WTC11 (cell line): ENCODE data around the gene SPSB2. TPM values are rescaled to one million over a fixed set of nuclear protein-coding genes. Genes with fewer than 3 reads are reported as not detected.

Experiments
- ATAC-seq: fragments of 200-7000 bp; cut with Tn5 transposase; 2 replicates; pipeline ENCODE4 v1.10.0; 2021; ENCODE audit warnings: mild to moderate bottlenecking, moderate library complexity
- CTCF ChIA-PET: fragments of 300-600 bp; sonication (Branson Sonifier 250); formaldehyde crosslinking; loops from one replicate; lab custom pipeline; 2021; ENCODE audit warnings: antibody characterized with exemption; lab: Charles Lee
- POLR2A ChIA-PET: fragments of 350-600 bp; sonication (Branson Sonifier 250); formaldehyde crosslinking; loops from one replicate; lab custom pipeline; 2021; ENCODE audit warnings: antibody characterized with exemption; lab: Charles Lee
- DNase-seq: peaks from one replicate; pipeline ENCODE4 v3.0.0; 2021; ENCODE audit warnings: low spot score
- H3K27ac Mint-ChIP-seq: 2 replicates; pipeline ENCODE4 v1.8.0; 2021; ENCODE audit warnings: mixed read lengths
- H3K27me3 Mint-ChIP-seq: 2 replicates; pipeline ENCODE4 v1.8.0; 2021; ENCODE audit warnings: low read depth, mild to moderate bottlenecking, moderate library complexity, mixed read lengths
- H3K36me3 Mint-ChIP-seq: 2 replicates; pipeline ENCODE4 v1.8.0; 2021; ENCODE audit warnings: mixed read lengths
- H3K4me1 Mint-ChIP-seq: 2 replicates; pipeline ENCODE4 v1.8.0; 2022; ENCODE audit warnings: mixed read lengths
- H3K4me3 Mint-ChIP-seq: 2 replicates; pipeline ENCODE4 v1.8.0; 2021; ENCODE audit warnings: mild to moderate bottlenecking, moderate library complexity, mixed read lengths
- H3K9me3 Mint-ChIP-seq: 2 replicates; pipeline ENCODE4 v1.8.0; 2021; ENCODE audit warnings: mixed read lengths
- AFF4 ChIP-seq: sonication (generic); formaldehyde crosslinking; IDR thresholded peaks from 2 replicates; pipeline ENCODE4 v1.8.1; 2023; ENCODE audit warnings: mild to moderate bottlenecking, missing genetic modification reagents, borderline replicate concordance
- AR ChIP-seq: fragments of 250-450 bp; sonication (Bioruptor Pico); IDR thresholded peaks from 2 replicates; pipeline ENCODE4 v1.9.0; 2021; ENCODE audit warnings: mild to moderate bottlenecking
- E2F5 ChIP-seq: sonication (generic); formaldehyde crosslinking; IDR thresholded peaks from 2 replicates; pipeline ENCODE4 v1.8.1; 2022; ENCODE audit warnings: mild to moderate bottlenecking, moderate library complexity, missing genetic modification reagents
- ELF4 ChIP-seq: sonication (generic); formaldehyde crosslinking; IDR thresholded peaks from 2 replicates; pipeline ENCODE4 v1.8.1; 2022; ENCODE audit warnings: low read depth, mild to moderate bottlenecking, moderate library complexity, missing genetic modification reagents
- ERG ChIP-seq: fragments of 250-450 bp; sonication (Bioruptor Pico); IDR thresholded peaks from 2 replicates; pipeline ENCODE4 v1.8.0; 2021; ENCODE audit warnings: mild to moderate bottlenecking
- FOXJ3 ChIP-seq: sonication (generic); formaldehyde crosslinking; IDR thresholded peaks from 2 replicates; pipeline ENCODE4 v1.9.0; 2021; ENCODE audit warnings: missing genetic modification reagents, mild to moderate bottlenecking, borderline replicate concordance
- FOXK1 ChIP-seq: sonication (generic); formaldehyde crosslinking; IDR thresholded peaks from 2 replicates; pipeline ENCODE4 v1.8.0; 2022; ENCODE audit warnings: mild to moderate bottlenecking, moderate library complexity, missing genetic modification reagents
- FOXP4 ChIP-seq: sonication (generic); formaldehyde crosslinking; IDR thresholded peaks from 2 replicates; pipeline ENCODE4 v1.8.0; 2022; ENCODE audit warnings: mild to moderate bottlenecking, missing genetic modification reagents
- GTF2I ChIP-seq: fragments of 250-450 bp; sonication (Bioruptor Pico); conservative IDR thresholded peaks from 2 replicates; pipeline ENCODE4 v1.4.0; 2021; ENCODE audit warnings: mild to moderate bottlenecking
- HMGA2 ChIP-seq: fragments of 250-450 bp; sonication (Bioruptor Pico); IDR thresholded peaks from 2 replicates; pipeline ENCODE4 v1.4.0; 2021; ENCODE audit warnings: mild to moderate bottlenecking, moderate library complexity
- MYBL2 ChIP-seq: sonication (generic); formaldehyde crosslinking; IDR thresholded peaks from 2 replicates; pipeline ENCODE4 v1.8.1; 2023; ENCODE audit warnings: mild to moderate bottlenecking, moderate library complexity, missing genetic modification reagents
- OVOL2 ChIP-seq: fragments of 250-450 bp; sonication (Bioruptor Pico); IDR thresholded peaks from 2 replicates; pipeline ENCODE4 v1.9.0; 2021; ENCODE audit warnings: mild to moderate bottlenecking, borderline replicate concordance
- RELA ChIP-seq: sonication (generic); formaldehyde crosslinking; IDR thresholded peaks from 2 replicates; pipeline ENCODE4 v1.8.1; 2022; ENCODE audit warnings: missing genetic modification reagents, mild to moderate bottlenecking, borderline replicate concordance
- RORB ChIP-seq: fragments of 250-450 bp; sonication (Bioruptor Pico); IDR thresholded peaks from 2 replicates; pipeline ENCODE4 v1.9.0; 2021; ENCODE audit warnings: mild to moderate bottlenecking
- ZBTB43 ChIP-seq: sonication (generic); formaldehyde crosslinking; IDR thresholded peaks from 2 replicates; pipeline ENCODE4 v1.8.1; 2023; ENCODE audit warnings: mild to moderate bottlenecking, missing genetic modification reagents
- ZMAT4 ChIP-seq: fragments of 250-450 bp; sonication (Bioruptor Pico); IDR thresholded peaks from 2 replicates; pipeline ENCODE4 v1.9.0; 2021; ENCODE audit warnings: mild to moderate bottlenecking
- ZNF138 ChIP-seq: sonication (generic); formaldehyde crosslinking; conservative IDR thresholded peaks from 2 replicates; pipeline ENCODE4 v1.8.1; 2022; ENCODE audit warnings: mild to moderate bottlenecking, moderate library complexity, missing genetic modification reagents
- ZNF263 ChIP-seq: sonication (generic); formaldehyde crosslinking; IDR thresholded peaks from 2 replicates; pipeline ENCODE4 v1.8.1; 2022; ENCODE audit warnings: low read depth, mild to moderate bottlenecking, moderate library complexity, missing genetic modification reagents
- ZNF281 ChIP-seq: sonication (generic); formaldehyde crosslinking; IDR thresholded peaks from 2 replicates; pipeline ENCODE4 v1.8.0; 2023; ENCODE audit warnings: mild to moderate bottlenecking, missing genetic modification reagents
- ZNF416 ChIP-seq: fragments of 250-450 bp; sonication (Bioruptor Pico); IDR thresholded peaks from 2 replicates; pipeline ENCODE4 v1.9.0; 2021; ENCODE audit warnings: mild to moderate bottlenecking, inconsistent platforms
- total RNA-seq: library from RNA; stranded (reverse); gene quantifications from 3 replicates; pipeline ENCODE4 v1.2.3, GENCODE V29; 2021

SPSB2 gene
- total RNA-seq, 1 experiment from 2014 or later: 25.5 TPM

- Mint-ChIP-seq H3K27me3 (peaks cover 58% of the 10 kb centered on the region), H3K4me3 (peak overlapping the region; percentile 78), H3K9me3 (no peaks in the 10 kb centered on the region), H3K4me1 (peaks cover 67% of the 10 kb centered on the region), H3K27ac (no peak overlapping the region), H3K36me3 (peaks cover 5% of the 10 kb centered on the region; the same call in 1 of the 2 replicates)
- TF ChIP-seq ERG (no peak), GTF2I (no peak), HMGA2 (CRISPR knock-in tag) (no peak), AR (CRISPR knock-in tag) (no peak), AFF4 (CRISPR knock-in tag) (no peak), FOXP4 (no peak), ZNF138 (CRISPR knock-in tag) (no peak), MYBL2 (CRISPR knock-in tag) (no peak), FOXJ3 (CRISPR knock-in tag) (no peak), OVOL2 (CRISPR knock-in tag) (no peak), E2F5 (CRISPR knock-in tag) (no peak), ZNF281 (CRISPR knock-in tag) (no peak), ZNF263 (CRISPR knock-in tag) (no peak), ZMAT4 (CRISPR knock-in tag) (no peak), FOXK1 (CRISPR knock-in tag) (no peak), RORB (no peak), ZBTB43 (CRISPR knock-in tag) (no peak), ELF4 (no peak), ZNF416 (CRISPR knock-in tag) (no peak), RELA (CRISPR knock-in tag) (no peak)
- no peak for DNase-seq
- POLR2A ChIA-PET: interaction anchor here (0.6 to 1.6 kb wide), 6 partner anchors 35 to 71 kb away, joined by 3 to 9 read pairs (median 4); partner anchors contain the start of genes CD4, MLF2 and PTMS
- CTCF ChIA-PET: interaction anchor here (0.8 to 8.9 kb wide), 19 partner anchors 8 to 204 kb away, joined by 3 to 112 read pairs (median 6); partner anchors contain the start of genes CDCA3, GNB3, LAG3 and MLF2
- no peak for ATAC-seq
Observed at GRCh38 chr12:6824085-6824775, 48.9 kb downstream of the SPSB2 start.
